ENCODE measurements around the gene DYNLT2. TPM values are rescaled to one million over a fixed set of nuclear protein-coding genes. Genes with fewer than 3 reads are reported as not detected.

The DYNLT2 gene
- total RNA-seq, 1 donor from 2014 or later, result 1.1 TPM

GRCh38 chr6:169780571-169781091, 29.3 kb upstream of the DYNLT2 start:
- no peak for FAIRE-seq
- peak; percentile 82 for DNase-seq (ENCODE audit: low read depth)
- H3K4me3 ChIP-seq (ENCODE audit: low read depth, low read length), result no peak overlapping the region
- H3K27me3 ChIP-seq (ENCODE audit: control insufficient read depth, insufficient read depth, low read length), result no peaks in the 10 kb centered on the region
- no peak for TF ChIP-seq CTCF (IDR thresholded peaks at IDR 0.05; ENCODE audit: insufficient read depth, low read length, severe bottlenecking)
- H3K36me3 ChIP-seq (ENCODE audit: control insufficient read depth, insufficient read depth, low read length), result peaks cover 5% of the 10 kb centered on the region

GRCh38 chr6:169779896-169780295, 28.5 kb upstream of the DYNLT2 start:
- no peak for TF ChIP-seq CTCF (IDR thresholded peaks at IDR 0.05; ENCODE audit: insufficient read depth, low read length, severe bottlenecking)
- Histone ChIP-seq H3K36me3 (ENCODE audit: control insufficient read depth, insufficient read depth, low read length) (peaks cover 6% of the 10 kb centered on the region), H3K27me3 (ENCODE audit: control insufficient read depth, insufficient read depth, low read length) (no peaks in the 10 kb centered on the region), H3K4me3 (ENCODE audit: low read depth, low read length) (no peak overlapping the region)
- no peak for DNase-seq (ENCODE audit: low read depth)
- no peak for FAIRE-seq

GRCh38 chr6:169779092-169779815, 27.9 kb upstream of the DYNLT2 start:
- no peak for TF ChIP-seq CTCF (IDR thresholded peaks at IDR 0.05; ENCODE audit: insufficient read depth, low read length, severe bottlenecking)
- H3K27me3 ChIP-seq (ENCODE audit: control insufficient read depth, insufficient read depth, low read length), result no peaks in the 10 kb centered on the region
- H3K4me3 ChIP-seq (ENCODE audit: low read depth, low read length), result no peak overlapping the region
- H3K36me3 ChIP-seq (ENCODE audit: control insufficient read depth, insufficient read depth, low read length), result peaks cover 6% of the 10 kb centered on the region
- DNase-seq (ENCODE audit: low read depth) (no peak), FAIRE-seq (peak; percentile 77)

GRCh38 chr6:169778646-169779045, 27.3 kb upstream of the DYNLT2 start:
- DNase-seq (ENCODE audit: low read depth) (peak; percentile 77), FAIRE-seq (no peak)
- Histone ChIP-seq H3K27me3 (ENCODE audit: control insufficient read depth, insufficient read depth, low read length) (no peaks in the 10 kb centered on the region), H3K36me3 (ENCODE audit: control insufficient read depth, insufficient read depth, low read length) (peaks cover 6% of the 10 kb centered on the region), H3K4me3 (ENCODE audit: low read depth, low read length) (no peak overlapping the region)
- TF ChIP-seq CTCF (IDR thresholded peaks at IDR 0.05; ENCODE audit: insufficient read depth, low read length, severe bottlenecking), result no peak

GRCh38 chr6:169777896-169778295, 26.5 kb upstream of the DYNLT2 start:
- no peak for TF ChIP-seq CTCF (IDR thresholded peaks at IDR 0.05; ENCODE audit: insufficient read depth, low read length, severe bottlenecking)
- H3K4me3 ChIP-seq (ENCODE audit: low read depth, low read length), result no peak overlapping the region
- FAIRE-seq, result no peak
- no peaks in the 10 kb centered on the region for H3K27me3 ChIP-seq (ENCODE audit: control insufficient read depth, insufficient read depth, low read length)
- DNase-seq (ENCODE audit: low read depth), result no peak
- H3K36me3 ChIP-seq (ENCODE audit: control insufficient read depth, insufficient read depth, low read length), result peaks cover 6% of the 10 kb centered on the region
